Progenitor cell of endocrine pancreas (in vitro differentiated cells): Measurements from ENCODE around the gene HOXD12. TPM values are rescaled to one million over a fixed set of nuclear protein-coding genes. Genes with fewer than 3 reads are reported as not detected.
A peak's percentile ranks its signal among the peaks of the same experiment; 100 is the strongest.

Experiments
- DNase-seq: peaks from one replicate; pipeline ENCODE4 v3.0.0; 2021; ENCODE audit warnings: low spot score; ENCODE audit not compliant: unreplicated experiment
- H3K27ac Mint-ChIP-seq: 2 replicates; pipeline ENCODE4 v1.8.0; 2021; ENCODE audit warnings: mild to moderate bottlenecking, moderate library complexity, mixed read lengths
- H3K27me3 Mint-ChIP-seq: 2 replicates; pipeline ENCODE4 v1.8.0; 2021; ENCODE audit warnings: mixed read lengths
- H3K36me3 Mint-ChIP-seq: 2 replicates; pipeline ENCODE4 v1.8.0; 2022; ENCODE audit warnings: mixed read lengths; ENCODE audit not compliant: insufficient read depth
- H3K4me1 Mint-ChIP-seq: 2 replicates; pipeline ENCODE4 v1.8.0; 2021; ENCODE audit warnings: low read depth, mixed read lengths
- H3K4me3 Mint-ChIP-seq: 2 replicates; pipeline ENCODE4 v1.8.0; 2021; ENCODE audit warnings: low read depth, mild to moderate bottlenecking, moderate library complexity, mixed read lengths
- H3K9me3 Mint-ChIP-seq: 2 replicates; pipeline ENCODE4 v1.8.0; 2021; ENCODE audit warnings: low read depth, mixed read lengths
- CTCF ChIP-seq: fragments of 200-600 bp; sonication (generic); IDR thresholded peaks from one replicate; pipeline ENCODE4 v1.5.0; 2021; ENCODE audit warnings: antibody characterized with exemption, mild to moderate bottlenecking; ENCODE audit not compliant: unreplicated experiment
- total RNA-seq: library from RNA; stranded (reverse); gene quantifications from 2 replicates; pipeline ENCODE4 v1.2.1, GENCODE V29; 2021

Gene HOXD12
- total RNA-seq, 1 donor from 2014 or later, result not detected

- no peak overlapping the region for H3K27ac Mint-ChIP-seq
- H3K9me3 Mint-ChIP-seq, result no peaks in the 10 kb centered on the region
- H3K4me1 Mint-ChIP-seq, result peaks cover 7% of the 10 kb centered on the region
- peaks cover 93% of the 10 kb centered on the region for H3K27me3 Mint-ChIP-seq
- H3K36me3 Mint-ChIP-seq, result no peaks in the 10 kb centered on the region
- no peak for DNase-seq
- H3K4me3 Mint-ChIP-seq, result no peak overlapping the region
- no peak for TF ChIP-seq CTCF
Observed at GRCh38 chr2:176102309-176102866, 2.8 kb downstream of the HOXD12 start.

GRCh38 chr2:176103194-176103593 lies 3.6 kb downstream of the HOXD12 start:
- no peak for DNase-seq
- Mint-ChIP-seq H3K4me1 (peaks cover 3% of the 10 kb centered on the region), H3K27ac (no peak overlapping the region), H3K9me3 (no peaks in the 10 kb centered on the region), H3K4me3 (no peak overlapping the region), H3K27me3 (peaks cover 87% of the 10 kb centered on the region), H3K36me3 (no peaks in the 10 kb centered on the region)
- TF ChIP-seq CTCF, result no peak

- no peak for TF ChIP-seq CTCF
- H3K36me3 Mint-ChIP-seq, result no peaks in the 10 kb centered on the region
- no peak for DNase-seq
- H3K27me3 Mint-ChIP-seq, result peaks cover 88% of the 10 kb centered on the region
- no peaks in the 10 kb centered on the region for H3K9me3 Mint-ChIP-seq
- no peak overlapping the region for H3K4me3 Mint-ChIP-seq
- H3K4me1 Mint-ChIP-seq, result peaks cover 3% of the 10 kb centered on the region
- no peak overlapping the region for H3K27ac Mint-ChIP-seq
Observed at GRCh38 chr2:176103742-176104315, 4.2 kb downstream of the HOXD12 start.

- H3K4me3 Mint-ChIP-seq, result no peak overlapping the region
- DNase-seq, result no peak
Observed at GRCh38 chr2:176104316-176105077, 4.9 kb downstream of the HOXD12 start.

More at GRCh38 chr2:176104316-176105077, 4.9 kb downstream of the HOXD12 start:
- Mint-ChIP-seq H3K27ac (peak overlapping the region; percentile 38), H3K36me3 (no peaks in the 10 kb centered on the region), H3K4me1 (peaks cover 3% of the 10 kb centered on the region), H3K27me3 (peaks cover 88% of the 10 kb centered on the region), H3K9me3 (no peaks in the 10 kb centered on the region)
- TF ChIP-seq CTCF, result no peak
